NCI-H2227 treated with DMSO at 0.1 percent for 48 hours (cell line): ENCODE results near the gene BRD9.
"Not testable (repeated sequence)": the region's sequence is repeated elsewhere in the genome, so short reads cannot be mapped to it uniquely, and the experiment has no call there.

ENCODE experiments used
- DNase-seq: peaks from one replicate; lab custom pipeline; 2025; lab: John Stamatoyannopoulos, UW

BRD9 gene

DNA sequence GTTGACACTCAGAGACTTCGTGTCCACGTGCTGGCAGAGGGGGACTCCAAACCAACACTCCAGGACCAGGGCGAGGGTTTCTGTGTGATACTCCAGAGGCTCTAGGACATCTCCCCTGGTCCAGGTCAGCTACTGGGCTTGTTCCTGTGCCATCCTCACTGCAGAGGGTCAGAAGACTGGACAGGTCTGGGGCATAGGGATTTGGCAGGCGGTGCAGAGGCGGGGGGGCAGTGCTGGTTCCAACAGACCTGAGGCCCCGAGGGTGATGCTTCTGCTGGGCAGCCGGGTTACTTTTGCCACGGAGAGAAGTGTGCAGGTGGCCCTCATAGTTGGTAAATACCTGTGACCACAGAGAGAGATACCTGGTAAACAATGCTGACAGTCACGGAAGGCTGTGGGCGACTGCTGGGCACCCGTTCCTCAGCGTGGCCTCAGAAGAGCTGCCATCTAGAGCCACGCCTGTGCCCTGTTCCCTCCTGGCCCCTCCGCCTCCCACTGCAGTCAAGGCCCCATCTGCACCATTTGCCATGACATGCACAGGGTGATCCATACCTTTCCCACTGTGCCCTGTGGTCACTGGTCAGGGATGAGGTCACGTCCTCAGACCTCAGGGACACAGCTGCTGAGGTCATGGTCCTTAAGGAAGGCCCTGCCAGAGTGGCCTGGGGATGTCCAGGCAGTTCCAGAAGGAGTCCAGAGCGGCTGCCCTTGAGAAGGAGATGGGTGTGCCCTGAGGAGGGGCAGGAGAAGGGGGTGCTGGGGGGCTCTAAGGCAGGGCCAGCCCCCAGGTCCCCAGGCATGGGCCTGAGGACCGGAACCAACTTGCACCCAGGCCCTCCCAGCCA lies 30.1 kb upstream of the BRD9 start:
- DNase-seq: no peak

DNA sequence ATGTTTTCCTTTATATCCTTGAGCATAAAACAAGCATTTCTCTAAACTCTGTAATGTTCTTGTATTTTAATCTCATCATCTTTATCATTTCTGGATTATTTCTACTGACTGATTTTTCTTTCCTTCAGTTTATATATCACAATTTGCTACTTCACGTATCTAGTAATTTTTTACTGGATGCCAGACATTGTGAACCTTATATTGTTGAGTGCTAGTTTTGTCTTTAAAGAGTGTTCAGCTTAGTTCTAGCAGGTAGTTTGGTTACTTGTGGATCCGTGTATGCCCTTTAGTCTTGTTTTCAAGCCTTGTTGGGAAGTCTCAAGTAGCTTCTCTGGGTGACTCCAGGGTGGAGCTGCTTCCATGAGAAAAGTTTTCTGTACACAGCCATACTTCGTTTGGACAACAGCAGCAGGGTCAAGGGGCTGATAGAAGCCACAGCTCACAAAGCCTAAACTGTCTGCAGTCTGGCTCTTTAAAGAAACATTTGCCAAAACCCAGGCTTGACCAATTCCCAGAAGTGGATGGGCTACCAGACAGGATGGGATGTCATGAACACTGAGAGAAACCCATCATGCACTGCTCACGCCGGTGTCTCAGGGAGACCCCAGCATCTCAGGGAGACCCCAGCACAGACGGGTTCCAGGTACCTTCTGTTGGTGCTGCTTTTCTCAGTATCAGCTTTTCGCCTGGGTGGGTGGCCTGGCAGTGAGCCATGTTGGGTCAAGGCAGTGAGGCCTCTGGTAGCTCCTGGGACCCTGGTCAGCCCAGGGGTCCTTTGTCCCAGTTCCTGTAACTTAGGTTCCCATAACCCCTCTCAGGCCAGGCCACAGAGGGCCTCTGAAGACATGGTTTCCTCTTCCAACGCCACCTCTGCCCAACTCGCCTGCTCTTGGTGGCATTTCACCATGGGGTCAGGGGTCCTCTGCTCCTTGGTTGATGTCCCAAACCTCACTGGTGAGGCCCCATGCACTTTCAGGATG lies 29.1 kb upstream of the BRD9 start:
- DNase-seq: no peak

DNA sequence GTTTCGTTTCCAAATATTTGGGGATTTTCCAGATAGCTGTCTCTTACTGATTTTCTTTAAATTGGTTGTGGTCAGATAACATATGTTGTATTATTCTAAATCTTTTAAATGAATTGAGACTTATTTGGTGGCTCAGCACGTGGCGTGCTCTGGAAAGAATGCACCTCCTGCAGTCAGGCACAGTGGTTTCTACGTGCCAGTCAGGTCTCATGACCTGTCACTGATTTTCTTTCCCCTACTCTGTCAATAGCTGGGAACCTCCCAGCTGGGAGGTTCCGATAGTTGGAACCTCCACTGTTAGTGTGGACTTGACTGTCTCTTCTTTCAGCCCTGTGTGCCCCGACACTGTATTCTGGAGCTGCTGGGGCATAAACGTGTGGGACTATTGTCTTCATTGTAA lies 27.7 kb upstream of the BRD9 start:
- DNase-seq: no peak

DNA sequence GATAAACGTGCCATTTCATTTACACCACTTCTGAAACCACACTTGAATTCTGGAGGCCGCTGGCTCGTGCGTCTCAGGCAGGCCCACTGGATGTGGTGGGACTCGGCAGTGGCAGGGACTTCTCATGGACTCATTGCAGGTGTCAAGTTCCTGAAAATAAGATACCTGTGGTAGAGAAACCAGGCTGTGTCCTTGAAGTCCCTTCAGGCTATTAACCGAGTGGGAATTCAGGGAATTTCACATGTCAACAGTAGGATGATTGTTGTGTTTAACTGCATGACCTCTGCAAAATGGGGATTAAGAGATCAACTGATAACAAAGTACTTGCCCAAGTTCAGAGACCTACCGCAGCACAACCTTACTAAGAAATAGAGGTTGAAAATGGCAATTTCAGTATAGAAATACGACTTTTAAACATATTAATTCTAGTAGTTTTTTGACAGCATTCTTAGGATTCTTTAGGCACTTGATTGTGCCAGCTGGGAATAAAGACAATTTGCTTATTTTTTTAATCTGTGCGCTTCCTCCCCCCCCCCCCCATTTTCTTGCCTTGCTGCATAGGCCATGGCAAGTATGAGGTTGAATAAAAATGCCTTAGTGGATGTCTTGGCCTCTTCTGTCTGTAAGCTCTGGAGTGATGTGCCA lies 26.9 kb upstream of the BRD9 start:
- no peak for DNase-seq

DNA sequence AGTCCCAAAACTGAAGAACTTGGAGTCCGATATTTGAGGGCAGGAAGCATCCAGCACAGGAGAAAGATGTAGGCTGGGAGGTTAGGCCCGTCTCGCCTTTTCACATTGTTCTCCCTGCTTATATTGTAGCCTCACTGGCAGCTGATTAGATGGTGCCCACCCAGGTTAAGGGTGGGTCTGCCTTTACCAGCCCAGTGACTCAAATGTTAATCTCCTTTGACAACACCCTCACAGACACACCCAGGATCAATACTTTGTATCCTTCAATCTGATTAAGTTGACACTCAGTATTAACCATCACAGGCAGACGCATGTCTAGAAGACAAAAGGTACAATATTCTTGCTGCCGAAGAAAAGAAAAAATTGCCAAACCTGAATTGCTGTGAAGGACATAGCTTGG lies 26.1 kb upstream of the BRD9 start:
- DNase-seq: not testable (repeated sequence)

DNA sequence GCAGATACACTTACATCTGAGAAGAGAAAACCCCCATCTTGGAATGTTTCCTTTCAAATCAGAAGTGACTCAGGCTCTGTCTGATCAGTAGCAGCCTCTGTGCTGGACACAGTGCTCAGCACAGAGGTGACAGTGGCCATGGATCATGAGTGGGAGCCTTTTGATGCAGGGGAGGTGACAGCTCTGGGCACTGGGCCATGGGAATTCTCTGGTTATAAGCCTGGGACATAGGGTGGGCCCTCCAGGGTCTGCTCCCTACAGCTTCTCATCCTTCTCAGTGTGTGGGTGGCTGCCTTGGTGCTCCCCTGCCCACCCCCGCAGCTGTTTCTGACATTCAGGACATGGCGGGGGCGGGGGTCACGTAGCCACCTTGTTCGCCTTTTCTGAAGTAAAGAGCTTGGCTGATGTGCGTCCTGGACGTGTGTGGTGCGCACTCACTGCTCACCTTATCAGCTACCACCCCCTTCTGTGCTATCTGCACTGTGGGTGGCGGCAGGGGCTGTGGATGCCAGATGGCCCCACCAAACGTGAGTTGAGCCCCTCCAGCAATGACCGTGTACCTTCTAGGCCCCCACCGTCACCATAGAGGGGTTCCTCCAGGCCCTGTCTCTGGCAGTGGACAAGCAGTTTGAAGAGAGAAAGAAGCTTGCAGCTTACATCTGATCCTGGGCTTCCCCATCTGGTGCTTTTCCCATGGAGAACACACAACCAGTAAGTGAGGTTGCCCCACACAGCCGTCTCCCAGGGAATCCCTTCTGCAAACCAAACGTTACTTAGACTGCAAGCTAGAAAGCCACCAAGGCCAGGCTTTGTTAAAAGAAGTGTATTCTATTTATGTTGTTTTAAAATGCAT lies 24.1 kb upstream of the BRD9 start:
- DNase-seq: no peak

DNA sequence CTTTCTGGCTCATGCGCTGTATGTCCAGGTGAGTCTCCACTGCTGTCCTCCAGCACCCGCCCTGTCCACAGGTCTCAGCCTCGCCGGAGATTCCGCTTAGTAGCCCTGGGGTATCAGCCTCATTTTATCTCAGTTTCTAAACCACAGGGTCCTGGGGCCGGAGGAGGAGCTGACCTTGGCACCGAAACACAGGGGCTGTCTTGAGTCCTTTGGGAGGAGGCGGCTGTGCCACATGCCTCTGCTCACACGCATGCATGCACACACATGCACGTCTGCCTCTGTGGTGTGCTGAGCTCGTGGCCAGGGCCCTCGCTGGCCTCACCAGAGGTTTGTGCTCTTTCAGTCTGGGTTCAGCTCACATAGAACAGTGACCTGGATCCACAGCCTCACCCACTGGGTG lies 23.3 kb upstream of the BRD9 start:
- no peak for DNase-seq

DNA sequence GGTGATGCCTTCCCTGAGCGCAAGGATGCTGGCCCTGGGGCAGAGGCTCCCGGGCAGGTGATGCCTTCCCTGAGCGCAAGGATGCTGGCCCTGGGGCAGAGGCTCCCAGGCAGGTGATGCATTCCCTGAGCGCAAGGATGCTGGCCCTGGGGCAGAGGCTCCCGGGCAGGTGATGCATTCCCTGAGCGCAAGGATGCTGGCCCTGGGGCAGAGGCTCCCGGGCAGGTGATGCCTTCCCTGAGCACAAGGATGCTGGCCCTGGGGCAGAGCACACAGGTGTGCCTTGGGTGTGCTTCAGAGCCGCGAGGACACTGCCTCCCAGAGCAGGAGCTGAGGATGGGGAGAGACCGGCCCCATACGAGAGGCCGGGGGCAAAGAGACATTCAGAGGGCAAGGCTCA lies 22.7 kb upstream of the BRD9 start:
- not testable (repeated sequence) for DNase-seq

DNA sequence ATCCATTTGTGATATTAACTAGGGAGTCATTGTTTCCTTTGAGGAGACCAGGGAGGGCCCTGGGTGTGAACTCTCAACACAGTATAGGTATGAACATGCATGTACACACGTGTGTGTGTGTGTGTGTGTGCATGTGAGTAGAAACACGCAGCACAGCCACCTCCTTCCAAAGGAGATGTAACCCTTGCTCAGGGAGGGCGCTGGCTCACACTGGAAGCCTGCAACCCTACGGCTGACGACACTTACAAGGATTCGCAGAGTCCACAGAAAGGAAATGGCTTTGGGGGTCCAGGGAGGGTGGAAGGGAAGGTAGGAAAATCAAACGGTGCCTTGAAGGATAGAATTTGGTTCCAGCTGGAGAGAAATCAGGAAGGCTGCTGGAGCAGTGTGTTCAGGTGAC lies 22.0 kb upstream of the BRD9 start:
- no peak for DNase-seq

DNA sequence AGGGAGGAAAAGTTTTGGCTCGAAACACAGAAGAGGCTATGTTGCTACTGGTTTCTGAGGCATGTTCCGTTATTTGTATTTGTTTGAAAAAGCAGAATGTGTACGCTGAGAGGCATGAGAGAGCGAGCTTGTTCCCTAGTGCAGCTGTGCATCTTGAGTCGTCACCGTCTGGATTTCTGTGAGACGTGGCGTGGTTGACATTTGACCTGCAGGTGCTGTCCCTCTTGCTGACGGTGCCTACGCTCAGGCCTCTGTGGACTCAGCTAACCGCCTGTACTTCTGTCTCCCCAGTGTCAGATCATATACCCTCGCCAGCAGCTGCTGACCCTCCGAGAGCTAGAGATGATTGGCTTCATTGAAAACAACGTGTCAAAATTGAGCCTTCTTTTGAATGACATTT lies 21.6 kb upstream of the BRD9 start:
- no peak for DNase-seq

DNA sequence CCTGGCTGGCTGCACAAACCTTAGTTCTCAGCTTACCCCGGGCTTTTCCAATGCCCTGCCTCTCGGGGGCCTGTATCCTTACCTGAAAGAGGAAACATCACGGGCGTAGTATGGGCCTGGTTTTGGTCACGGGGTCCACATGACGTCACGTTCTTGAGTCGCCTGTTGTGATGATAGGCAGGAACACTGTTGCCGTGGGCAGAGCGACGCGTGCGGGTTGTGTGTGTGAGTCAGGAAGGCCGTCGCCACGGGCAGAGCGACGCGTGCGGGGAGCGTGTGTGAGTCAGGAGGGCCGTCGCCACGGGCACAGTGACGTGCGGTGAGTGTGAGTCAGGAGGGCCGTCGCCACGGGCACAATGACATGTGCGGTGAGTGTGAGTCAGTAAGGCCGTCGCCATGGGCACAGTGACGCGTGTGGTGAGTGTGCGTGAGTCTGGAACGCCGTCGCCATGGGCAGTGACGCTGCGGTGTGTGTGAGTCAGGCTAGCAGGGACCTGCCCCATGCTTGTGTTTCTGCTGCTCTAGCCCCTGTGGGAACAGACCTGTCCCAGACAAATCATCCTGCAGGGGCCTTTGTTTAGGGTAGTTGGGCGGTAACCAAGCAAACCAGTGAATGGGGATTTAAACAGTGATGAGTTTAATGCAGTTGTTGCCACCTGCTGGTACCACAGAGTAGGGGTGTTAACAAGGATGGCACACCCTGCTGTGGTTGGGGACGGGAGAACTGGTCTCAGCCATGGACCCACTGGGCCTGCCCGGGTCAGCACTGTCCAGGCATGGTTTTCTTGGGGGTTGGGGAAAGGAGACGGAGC lies 19.9 kb upstream of the BRD9 start:
- DNase-seq: no peak

DNA sequence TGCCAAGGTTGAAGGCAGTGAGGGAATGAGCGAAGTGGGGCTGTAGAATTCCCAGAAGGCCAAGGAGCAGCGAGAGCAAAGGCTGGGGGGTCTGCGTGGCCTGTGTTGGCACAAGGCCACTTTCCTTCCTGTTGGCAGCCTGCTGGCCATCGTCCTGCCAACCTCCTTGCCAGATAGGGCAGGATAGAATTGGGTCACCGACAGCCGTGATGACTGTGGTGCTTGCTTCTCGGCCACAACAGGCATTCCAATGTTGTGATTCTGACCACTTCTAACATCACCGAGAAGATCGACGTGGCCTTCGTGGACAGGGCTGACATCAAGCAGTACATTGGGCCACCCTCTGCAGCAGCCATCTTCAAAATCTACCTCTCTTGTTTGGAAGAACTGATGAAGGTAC lies 19.0 kb upstream of the BRD9 start:
- DNase-seq: no peak

DNA sequence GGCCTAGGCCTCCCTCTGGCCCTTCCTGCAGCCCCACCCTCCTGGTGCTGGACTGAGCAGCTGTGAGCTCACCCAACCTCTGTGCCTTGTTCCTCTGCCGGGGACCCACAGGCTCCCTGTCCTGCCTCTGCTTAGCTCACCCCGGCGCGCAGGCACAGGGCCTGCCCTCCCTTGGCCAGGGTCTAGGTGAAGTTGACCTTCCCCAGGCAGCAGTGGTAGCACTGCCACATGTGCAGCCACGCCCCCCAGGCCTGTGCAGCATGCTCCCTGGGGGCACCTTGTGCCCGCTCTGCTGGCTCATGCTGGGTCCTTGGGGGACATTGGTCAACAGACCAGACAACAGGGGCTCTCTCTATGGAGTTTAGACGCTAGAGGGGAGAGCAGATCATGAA lies 18.2 kb upstream of the BRD9 start:
- DNase-seq: no peak

DNA sequence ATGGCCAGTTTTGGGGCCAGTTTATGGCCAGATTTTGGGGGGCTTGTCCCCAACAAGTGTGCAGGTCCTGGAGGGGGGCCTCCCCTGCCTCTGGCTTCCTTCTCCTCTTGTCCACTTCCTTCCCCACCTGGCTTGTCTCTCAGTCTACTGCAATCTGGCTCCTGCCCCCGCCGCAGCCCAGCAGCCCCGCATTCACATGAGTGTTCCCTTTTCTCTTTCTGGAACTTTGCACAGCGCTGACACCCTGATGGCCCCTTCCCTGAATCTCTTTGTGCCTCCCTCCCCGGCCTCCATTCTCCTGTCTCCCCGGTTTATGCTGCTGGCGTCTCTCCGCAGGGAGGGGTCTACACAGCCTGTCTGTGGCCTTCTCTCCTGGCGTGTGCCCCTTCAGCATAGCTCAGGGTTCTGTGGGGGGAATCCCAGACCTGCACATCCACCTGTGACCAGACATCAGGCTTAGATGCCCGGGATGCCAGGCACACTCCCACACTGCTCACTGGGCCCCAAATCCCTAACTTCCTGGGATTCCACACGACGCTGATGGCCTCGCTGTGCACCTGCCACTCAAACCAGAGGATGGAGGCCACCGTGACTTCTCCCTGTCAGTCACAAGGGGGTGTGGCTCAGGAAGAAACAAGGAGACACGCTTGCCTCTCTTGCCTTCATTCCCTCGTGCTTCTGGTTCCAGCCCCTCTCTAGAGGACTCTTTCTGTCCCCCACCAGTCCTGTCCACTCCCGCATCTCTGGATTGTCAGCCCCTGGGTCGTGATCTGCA lies 17.6 kb upstream of the BRD9 start:
- DNase-seq: no peak

DNA sequence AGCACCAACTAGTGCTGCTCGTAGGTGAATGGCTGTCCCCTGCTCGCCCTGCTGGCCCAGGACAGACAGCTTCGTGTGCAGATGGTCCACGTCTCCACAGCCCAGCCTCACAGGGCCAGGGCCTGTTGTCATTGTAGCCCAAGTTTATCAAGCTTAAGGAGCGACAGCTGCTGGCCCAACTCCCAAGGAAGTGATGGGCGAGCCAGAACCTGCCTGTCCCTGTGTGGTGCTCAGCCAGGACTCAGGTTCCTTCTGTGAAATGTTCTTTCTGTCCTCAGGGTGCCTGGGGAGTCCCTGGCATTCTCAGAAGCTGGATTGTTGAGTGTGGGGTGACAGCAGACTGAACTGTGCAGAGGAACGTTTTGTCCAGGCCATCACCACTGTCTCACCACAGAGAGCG lies 16.5 kb upstream of the BRD9 start:
- DNase-seq: no peak

DNA sequence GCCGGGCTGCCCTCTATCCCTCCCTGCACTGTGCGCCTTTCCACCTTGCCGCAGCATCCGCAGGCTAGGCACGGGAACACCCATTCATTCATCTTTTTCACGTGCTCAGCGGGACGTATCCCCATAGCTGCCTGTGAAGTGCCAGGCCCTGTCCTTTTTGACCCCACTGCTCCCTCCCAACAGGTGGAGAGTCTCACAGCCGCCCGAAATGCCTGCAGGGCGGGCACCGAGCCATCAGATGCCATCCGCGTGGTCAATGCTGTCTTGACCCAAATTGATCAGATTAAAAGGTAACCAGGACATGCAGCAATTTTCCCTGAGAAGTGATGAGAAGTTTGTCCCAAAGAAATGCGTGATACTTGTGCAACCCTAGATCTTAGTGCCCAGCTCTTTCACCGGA lies 15.6 kb upstream of the BRD9 start:
- no peak for DNase-seq

DNA sequence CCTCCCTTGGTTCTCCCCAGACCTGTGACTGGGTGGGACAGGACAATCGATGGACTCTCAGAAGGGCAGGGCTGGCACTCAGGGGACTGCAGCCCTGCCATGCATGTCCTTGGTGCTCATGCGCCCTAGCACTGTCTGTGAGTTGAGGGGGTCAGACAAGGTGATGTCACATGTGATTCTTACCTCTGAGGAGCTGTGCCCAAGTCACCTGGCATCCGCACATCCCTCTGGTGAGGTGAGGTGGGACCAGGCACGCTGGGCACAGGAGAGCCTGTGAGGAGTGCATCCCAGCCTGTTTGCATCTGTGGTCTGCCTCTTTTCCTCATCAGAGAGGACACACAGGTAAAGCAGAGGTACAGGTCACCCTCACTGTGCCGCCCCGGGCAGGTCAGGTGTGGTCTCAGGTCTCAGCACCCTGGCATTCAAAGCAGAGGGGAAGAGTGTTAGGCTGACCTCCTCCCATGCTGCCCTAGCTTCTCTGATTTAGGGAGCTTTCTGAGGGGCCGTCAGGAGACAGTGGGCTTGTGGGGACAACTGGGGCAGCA lies 14.8 kb upstream of the BRD9 start:
- no peak for DNase-seq

DNA sequence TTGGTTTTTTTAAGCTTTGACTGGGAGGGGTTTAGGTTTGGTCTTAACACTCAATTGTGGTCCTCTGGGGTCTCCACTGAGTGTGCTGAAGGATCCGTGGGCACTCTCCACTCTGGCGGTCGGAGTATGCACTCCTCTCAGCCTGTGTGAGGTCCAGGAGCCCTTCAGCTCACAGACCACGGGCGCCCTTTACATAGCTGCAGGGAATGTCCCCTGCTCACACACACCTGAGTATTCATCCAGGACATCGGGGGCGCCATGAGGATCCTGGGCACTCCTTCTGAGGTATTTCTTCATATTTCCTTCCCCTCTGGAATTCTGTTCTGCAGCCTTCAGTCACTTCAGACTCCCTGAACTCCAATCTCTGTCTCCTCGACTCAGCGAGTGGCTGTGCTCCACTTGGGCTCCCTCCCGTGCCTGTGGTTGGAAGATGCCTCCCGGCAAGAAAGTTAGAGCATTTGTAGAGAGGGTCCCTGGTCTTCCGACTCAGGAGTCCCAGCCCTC lies 12.6 kb upstream of the BRD9 start:
- DNase-seq: no peak

DNA sequence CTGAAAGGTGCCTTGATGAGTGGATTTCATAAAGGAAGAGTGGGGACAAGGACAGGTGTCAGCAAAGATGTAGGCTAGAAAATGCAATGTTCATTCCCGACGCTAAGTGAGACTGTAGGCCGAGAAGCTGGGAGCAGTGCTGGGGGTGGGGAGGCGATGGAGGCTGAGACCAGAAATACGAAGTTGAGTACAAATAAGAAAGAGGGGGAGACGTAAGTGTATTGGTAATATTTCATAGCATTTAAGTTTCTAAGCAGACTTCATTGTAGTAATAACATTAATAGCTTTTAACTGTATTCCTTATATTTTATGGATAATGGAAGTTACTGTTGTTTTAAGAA lies 11.1 kb upstream of the BRD9 start:
- DNase-seq: no peak
